ENCODE measurements around the gene PPIP5K1.

Gene PPIP5K1

GRCh38 chr15:43519196-43519595 lies 70.8 kb downstream of the PPIP5K1 start:
- DNase-seq (ENCODE audit: extremely low read depth in 1 of 2, low read depth in 1 of 2) = no peak

DNA sequence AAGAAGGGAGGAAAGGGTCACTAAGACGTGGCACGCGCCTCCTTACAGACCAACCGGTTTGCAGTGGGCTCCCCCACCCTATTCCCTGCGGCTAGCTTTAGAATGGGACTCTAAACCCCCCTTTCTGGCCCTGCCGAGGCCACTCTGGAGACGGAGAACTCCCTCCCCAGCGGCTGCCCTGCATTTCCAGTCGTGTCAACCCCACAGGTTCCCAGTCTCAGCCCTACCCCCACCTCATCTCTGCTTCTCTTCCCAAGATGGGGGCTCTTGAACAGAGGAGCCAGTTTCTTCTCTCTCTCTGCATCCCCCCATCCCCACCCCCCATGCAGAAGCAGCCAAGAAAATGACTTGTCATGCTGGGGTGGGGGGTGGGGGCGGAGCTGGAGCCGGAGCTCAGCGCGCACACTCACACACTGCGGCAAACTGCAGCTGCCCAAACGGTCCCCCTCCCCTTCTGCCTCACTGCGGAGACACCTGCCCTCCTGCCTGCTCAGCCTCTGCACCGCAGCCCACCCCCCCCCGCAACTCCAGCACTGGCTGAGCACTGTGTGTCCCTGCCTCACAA lies 71.7 kb downstream of the PPIP5K1 start:
- no peak for DNase-seq (ENCODE audit: extremely low read depth in 1 of 2, low read depth in 1 of 2)

DNA sequence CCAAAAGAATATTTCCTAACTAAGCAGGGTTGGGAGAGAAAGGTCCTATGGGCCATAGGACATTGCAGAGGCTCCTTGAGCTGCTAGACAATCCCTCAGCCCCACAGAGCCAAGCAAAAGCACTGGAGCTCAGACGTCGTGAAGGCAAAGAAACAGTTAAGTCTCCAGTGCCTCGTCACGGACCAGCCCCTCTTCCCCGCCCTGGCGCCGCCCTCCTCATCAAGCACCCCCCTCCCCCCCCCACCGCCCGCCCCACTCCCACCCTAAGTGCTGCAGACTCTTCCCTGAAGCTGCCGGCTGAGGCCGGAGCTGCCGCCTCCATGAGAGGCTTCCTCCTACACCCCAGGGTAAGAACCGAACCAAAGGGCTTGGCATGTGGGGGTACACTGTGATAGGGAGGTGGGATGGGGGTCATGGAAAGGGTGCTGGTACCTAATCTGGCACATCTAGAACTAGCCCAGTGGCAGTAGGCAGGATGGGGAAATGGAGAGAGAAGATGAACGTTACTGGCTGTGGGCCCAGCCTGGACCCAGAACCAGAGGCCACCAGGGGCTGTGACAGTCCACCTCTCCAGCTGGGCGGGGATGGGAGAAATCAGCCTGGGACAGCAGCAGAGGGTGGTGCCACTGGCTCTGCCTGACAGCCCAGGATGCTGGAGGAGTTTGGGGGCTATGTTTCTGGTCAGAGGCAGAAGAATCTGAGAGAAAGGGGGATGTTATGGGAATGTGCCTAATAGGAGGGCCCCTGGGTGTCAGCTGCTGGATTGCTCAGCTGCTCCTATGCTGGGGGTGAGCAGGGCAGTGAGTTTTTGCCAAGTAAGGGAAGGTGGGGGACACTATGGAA lies 72.4 kb downstream of the PPIP5K1 start, which contains the start of gene MAP1A:
TSS of gene MAP1A (plus strand) at position 255 of the 843 bp plus-strand sequence. CDS start 3,866 bp downstream, outside the sequence.
- no peak for DNase-seq (ENCODE audit: extremely low read depth in 1 of 2, low read depth in 1 of 2)

DNA sequence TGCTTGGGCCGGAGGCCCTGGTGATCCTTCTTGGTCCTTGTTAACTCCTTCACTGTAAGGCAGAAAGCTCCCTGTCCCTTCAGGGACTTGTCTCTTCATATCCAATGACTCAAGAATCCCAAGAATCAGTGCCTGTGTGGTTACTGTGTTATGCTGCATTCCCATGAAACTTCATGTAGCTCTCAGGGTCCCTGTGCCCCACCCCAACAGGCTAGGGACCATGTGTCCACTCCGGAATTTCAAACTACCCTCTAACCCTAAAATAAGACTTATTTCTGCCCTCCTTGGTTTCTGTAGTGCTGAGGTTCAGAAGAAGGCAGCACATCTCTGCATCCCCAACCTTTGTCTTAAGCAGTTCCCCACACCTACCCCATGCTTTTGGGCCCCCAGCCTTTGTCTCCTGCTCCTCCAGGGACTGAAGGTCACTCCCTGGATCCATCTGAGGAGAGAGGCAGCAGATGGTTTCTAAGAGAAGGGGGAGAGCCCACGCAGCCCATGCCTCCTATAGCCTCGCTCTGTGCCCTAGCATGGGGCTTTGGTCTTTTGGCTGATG lies 73.1 kb downstream of the PPIP5K1 start:
- no peak for DNase-seq (ENCODE audit: extremely low read depth in 1 of 2, low read depth in 1 of 2)

GRCh38 chr15:43516185-43516584 lies 73.8 kb downstream of the PPIP5K1 start:
- no peak for DNase-seq (ENCODE audit: extremely low read depth in 1 of 2, low read depth in 1 of 2)

GRCh38 chr15:43515741-43516140 lies 74.3 kb downstream of the PPIP5K1 start:
- no peak for DNase-seq (ENCODE audit: extremely low read depth in 1 of 2, low read depth in 1 of 2)

DNA sequence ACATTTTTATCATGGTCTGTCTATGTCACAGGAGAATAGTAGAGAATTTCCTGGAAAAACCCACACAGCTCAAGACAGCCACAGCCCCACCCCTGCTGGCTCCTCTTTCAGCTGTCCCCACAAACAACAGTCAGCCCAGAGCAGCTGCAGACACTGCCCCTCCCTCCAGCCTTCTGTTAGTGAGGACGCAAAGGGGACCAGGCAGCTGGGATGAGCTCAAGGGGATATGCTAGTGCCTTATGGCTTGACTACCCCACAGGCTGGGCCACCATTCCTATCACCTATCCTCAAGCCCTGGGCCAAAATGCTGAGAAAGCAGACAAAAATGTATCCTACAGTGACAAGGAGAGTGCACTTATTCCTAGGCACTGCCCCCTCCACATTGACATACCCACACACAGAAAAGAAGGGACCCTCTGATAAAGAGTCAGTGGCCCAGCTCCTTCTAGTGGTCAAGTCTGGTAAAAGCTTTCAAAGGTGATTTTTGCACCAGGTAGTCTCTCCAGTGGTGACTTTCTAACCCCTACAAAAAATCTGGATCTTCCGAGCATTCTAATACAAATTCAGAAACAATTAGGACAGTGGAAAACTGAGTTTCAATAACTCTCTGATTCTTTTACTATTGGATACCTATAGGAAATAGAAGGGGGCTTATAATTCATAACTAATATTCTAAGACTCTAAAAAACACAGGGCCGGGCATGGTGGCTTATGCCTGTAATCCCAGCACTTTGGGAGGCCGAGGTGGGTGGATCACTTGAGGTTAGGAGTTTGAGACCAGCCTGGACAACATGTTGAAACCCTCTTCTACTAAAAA lies 75.6 kb downstream of the PPIP5K1 start:
- DNase-seq (ENCODE audit: extremely low read depth in 1 of 2, low read depth in 1 of 2) = no peak

- no peak for DNase-seq (ENCODE audit: extremely low read depth in 1 of 2, low read depth in 1 of 2)
Observed at GRCh38 chr15:43513550-43513949, 76.5 kb downstream of the PPIP5K1 start.

DNA sequence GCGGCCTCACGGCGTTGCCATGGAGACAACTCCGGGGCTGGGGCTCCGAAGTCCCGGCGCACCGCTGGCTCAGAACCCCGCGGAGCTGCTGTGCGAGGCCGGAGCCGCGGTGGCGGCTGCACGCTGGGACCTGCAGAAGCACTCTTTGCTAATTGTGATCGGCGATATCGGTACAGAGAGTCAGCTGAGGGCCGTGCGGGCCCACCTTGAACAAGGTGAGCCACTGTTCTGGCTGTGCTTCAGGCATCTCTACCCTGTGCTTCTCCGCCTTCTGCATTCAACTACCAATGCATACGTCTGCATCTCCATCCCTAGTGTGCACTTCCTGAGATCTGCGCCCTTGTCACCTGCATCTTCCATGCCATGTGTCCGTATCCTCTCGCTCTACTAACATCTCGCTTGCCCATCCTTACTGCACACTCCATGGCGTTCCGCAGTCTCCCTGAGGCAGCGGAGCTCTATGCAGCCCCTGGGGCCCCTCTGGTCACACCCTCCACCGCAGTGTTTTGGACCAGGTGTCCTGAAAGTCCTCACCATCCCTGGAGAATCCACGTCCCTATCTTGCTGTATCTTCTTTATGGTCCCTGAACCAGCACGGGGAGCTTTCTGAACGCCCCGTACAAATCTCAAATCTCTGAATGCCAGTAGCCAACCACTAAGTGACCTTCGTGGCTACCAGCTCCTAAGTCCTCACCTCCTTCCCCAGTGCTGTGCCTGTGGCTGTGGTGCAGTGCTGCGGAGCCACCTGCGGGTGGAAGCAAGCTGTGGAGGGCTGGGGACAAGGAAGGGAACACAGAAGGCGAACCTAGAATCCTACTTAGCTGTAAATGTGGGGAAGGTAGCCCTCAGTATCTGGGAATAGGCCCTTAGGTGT lies 78.8 kb downstream of the PPIP5K1 start:
- no peak for DNase-seq (ENCODE audit: extremely low read depth in 1 of 2, low read depth in 1 of 2)

- peak; percentile 88 to 92 for DNase-seq (ENCODE audit: extremely low read depth in 1 of 2, low read depth in 1 of 2)
Observed at GRCh38 chr15:43510200-43511011, 79.6 kb downstream of the PPIP5K1 start.

- DNase-seq (ENCODE audit: extremely low read depth in 1 of 2, low read depth in 1 of 2) = no peak
Observed at GRCh38 chr15:43509660-43510199, 80.3 kb downstream of the PPIP5K1 start.

- no peak for DNase-seq (ENCODE audit: extremely low read depth in 1 of 2, low read depth in 1 of 2)
Observed at GRCh38 chr15:43508991-43509659, 80.9 kb downstream of the PPIP5K1 start.

- DNase-seq (ENCODE audit: extremely low read depth in 1 of 2, low read depth in 1 of 2) = no peak
Observed at GRCh38 chr15:43508421-43508820, 81.6 kb downstream of the PPIP5K1 start.

DNA sequence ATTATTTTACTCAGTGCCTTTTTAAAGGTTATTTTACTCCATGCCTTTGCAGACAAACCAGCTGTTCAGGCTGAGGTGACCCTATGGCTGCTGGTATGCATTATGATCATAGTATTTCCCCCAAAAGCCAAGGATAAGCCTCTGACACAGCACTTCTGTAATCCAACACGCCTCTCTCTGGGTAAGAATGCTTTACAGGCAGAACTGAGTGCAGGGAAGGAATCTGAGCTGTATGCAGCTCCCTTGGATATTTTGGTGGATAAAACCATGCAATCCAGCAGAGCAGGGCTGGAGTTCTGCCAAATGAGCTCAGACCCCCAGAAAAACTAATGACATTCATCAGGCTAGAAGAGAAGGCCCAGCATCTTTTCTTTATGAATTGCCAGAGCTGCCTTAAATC lies 84.3 kb downstream of the PPIP5K1 start:
- no peak for DNase-seq (ENCODE audit: extremely low read depth in 1 of 2, low read depth in 1 of 2)

- DNase-seq (ENCODE audit: extremely low read depth in 1 of 2, low read depth in 1 of 2) = no peak
Observed at GRCh38 chr15:43499635-43500034, 90.4 kb downstream of the PPIP5K1 start.

DNA sequence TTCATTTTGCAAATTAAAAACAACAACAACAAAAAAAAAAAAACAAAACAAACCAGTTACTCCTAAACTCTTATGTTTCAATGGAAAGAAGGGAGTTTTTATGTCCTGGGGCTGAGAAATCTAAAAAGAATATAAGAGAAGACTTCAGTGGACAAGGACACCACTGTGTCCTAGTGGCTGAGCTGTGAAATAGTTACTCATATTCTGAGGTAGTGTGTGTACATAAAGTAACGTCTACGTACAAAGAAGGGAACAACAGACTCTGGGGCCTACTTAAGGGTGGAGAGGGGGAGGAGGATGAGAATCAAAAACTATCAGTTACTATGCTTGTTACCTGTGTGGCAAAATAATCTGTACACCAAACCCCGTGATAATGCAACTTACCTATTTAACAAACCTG lies 91.0 kb downstream of the PPIP5K1 start:
- DNase-seq (ENCODE audit: extremely low read depth in 1 of 2, low read depth in 1 of 2) = no peak

DNA sequence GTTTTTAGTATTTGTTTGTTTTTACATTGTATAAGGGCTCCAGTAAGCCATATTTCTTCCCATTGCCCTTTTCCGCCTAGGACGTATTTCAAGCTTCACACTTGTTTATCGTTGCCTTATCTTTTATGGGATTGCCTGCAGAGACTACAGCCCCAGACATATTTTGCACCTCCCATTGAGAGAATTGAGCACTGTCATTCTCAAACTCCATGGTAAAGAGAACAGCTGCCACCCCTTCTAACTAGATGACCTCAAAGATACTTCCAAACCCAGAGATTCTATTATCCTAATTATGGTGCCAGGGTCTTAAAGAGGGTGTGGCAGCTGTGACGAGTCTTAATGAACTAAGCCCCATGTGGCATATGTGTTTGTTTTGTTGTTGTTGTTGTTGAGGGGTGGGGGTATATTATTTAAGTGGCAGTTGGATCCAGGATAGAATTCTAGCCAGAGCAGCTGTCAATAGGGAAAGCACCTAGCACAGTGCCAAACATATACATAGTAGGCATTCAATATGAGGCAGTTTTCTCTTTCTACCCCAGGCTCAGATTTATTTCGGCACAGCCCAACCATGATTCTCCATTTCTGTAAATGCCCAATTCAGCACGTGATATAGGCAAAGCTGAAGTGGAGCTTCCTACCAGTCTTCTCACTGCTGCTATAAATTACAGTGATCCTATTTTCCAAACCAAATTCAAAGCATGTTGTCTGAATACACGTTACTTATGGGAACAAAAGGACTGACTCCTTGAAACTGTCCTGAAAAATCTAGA lies 96.1 kb downstream of the PPIP5K1 start:
- DNase-seq (ENCODE audit: extremely low read depth in 1 of 2, low read depth in 1 of 2) = no peak

All from activated CD8-positive, alpha-beta memory T cell treated with anti-CD3 and anti-CD28 coated beads for 1 hour (primary cell).